HG03097 (cell line): ENCODE data around the gene SLC9A2.

Source experiments
- ATAC-seq: cut with Tn5 transposase; IDR thresholded peaks from one replicate; pipeline ENCODE4 v1.9.1; 2021; ENCODE audit not compliant: unreplicated experiment, low FRiP score

Gene SLC9A2

GRCh38 chr2:102618452-102619413 lies 620 bp upstream of the SLC9A2 start:
- no peak for ATAC-seq

- ATAC-seq = no peak
Measured at GRCh38 chr2:102620332-102620731, 979 bp downstream of the SLC9A2 start.

GRCh38 chr2:102621630-102622029 lies 2.3 kb downstream of the SLC9A2 start:
- ATAC-seq = no peak

- no peak for ATAC-seq
Measured at GRCh38 chr2:102622646-102623045, 3.3 kb downstream of the SLC9A2 start.

GRCh38 chr2:102630458-102630857 lies 11.1 kb downstream of the SLC9A2 start:
- ATAC-seq = no peak

- no peak for ATAC-seq
Measured at GRCh38 chr2:102632380-102633175, 13.2 kb downstream of the SLC9A2 start.

GRCh38 chr2:102634831-102635241 lies 15.5 kb downstream of the SLC9A2 start:
- no peak for ATAC-seq

- no peak for ATAC-seq
Measured at GRCh38 chr2:102635317-102635716, 16.0 kb downstream of the SLC9A2 start.

- no peak for ATAC-seq
Measured at GRCh38 chr2:102636283-102636907, 17.0 kb downstream of the SLC9A2 start.

GRCh38 chr2:102637358-102637757 lies 18.0 kb downstream of the SLC9A2 start:
- no peak for ATAC-seq

GRCh38 chr2:102639429-102639828 lies 20.1 kb downstream of the SLC9A2 start:
- no peak for ATAC-seq

- no peak for ATAC-seq
Measured at GRCh38 chr2:102652126-102652525, 32.8 kb downstream of the SLC9A2 start.

GRCh38 chr2:102657770-102658169 lies 38.4 kb downstream of the SLC9A2 start:
- no peak for ATAC-seq

GRCh38 chr2:102660070-102660469 lies 40.7 kb downstream of the SLC9A2 start:
- no peak for ATAC-seq

GRCh38 chr2:102660574-102660973 lies 41.2 kb downstream of the SLC9A2 start:
- no peak for ATAC-seq

GRCh38 chr2:102661846-102662245 lies 42.5 kb downstream of the SLC9A2 start:
- no peak for ATAC-seq

GRCh38 chr2:102662833-102663232 lies 43.5 kb downstream of the SLC9A2 start:
- ATAC-seq = no peak

GRCh38 chr2:102663381-102663780 lies 44.0 kb downstream of the SLC9A2 start:
- ATAC-seq = no peak

- no peak for ATAC-seq
Measured at GRCh38 chr2:102664471-102664909, 45.1 kb downstream of the SLC9A2 start.

- ATAC-seq = no peak
Measured at GRCh38 chr2:102667072-102667471, 47.7 kb downstream of the SLC9A2 start.

GRCh38 chr2:102668171-102668570 lies 48.8 kb downstream of the SLC9A2 start:
- no peak for ATAC-seq
